A673 (cell line): Measurements from ENCODE around the gene NPRL2. TPM values are rescaled to one million over a fixed set of nuclear protein-coding genes. Genes with fewer than 3 reads are reported as not detected.

Source experiments
- BruUV-seq: library from RNA; stranded (reverse); fragments of 400-500 nt; replicated peaks from 2 replicates; lab custom pipeline; 2021; lab: Mats Ljungman, UMichigan
- CTCF ChIA-PET: fragments of 300-600 bp; sonication (Branson Sonifier 250); formaldehyde crosslinking; loops from one replicate; lab custom pipeline; 2022; ENCODE audit warnings: antibody characterized with exemption; lab: Charles Lee
- POLR2A ChIA-PET: fragments of 300-600 bp; sonication (Branson Sonifier 250); formaldehyde crosslinking; loops from one replicate; lab custom pipeline; 2022; ENCODE audit warnings: antibody characterized with exemption; ENCODE audit not compliant: low non-redundant PET; lab: Charles Lee
- DNase-seq: peaks from one replicate; pipeline ENCODE4 v3.0.0-alpha.2; 2015; ENCODE audit warnings: low spot score
- H3K27ac ChIP-seq: fragments of 200-600 bp; sonication (generic); 2 replicates; pipeline ENCODE4 v1.5.1; 2016; ENCODE audit warnings: mixed run types, low read depth, mild to moderate bottlenecking, mixed read lengths, antibody characterized with exemption, low read length; ENCODE audit not compliant: poor library complexity, severe bottlenecking
- H3K27me3 ChIP-seq: fragments of 200-600 bp; sonication (generic); replicated peaks from 2 replicates; pipeline ENCODE4 v1.6.1; 2017; ENCODE audit warnings: mixed run types, low read depth, mild to moderate bottlenecking, mixed read lengths, antibody characterized with exemption, low read length; ENCODE audit not compliant: insufficient read depth, poor library complexity
- H3K36me3 ChIP-seq: fragments of 200-600 bp; sonication (generic); 2 replicates; pipeline ENCODE4 v1.6.1; 2016; ENCODE audit warnings: mixed run types, mild to moderate bottlenecking, mixed read lengths, antibody characterized with exemption, low read length; ENCODE audit not compliant: insufficient read depth, poor library complexity, severe bottlenecking
- H3K4me1 ChIP-seq: fragments of 200-600 bp; sonication (generic); 2 replicates; pipeline ENCODE4 v1.6.1; 2017; ENCODE audit warnings: mixed run types, mild to moderate bottlenecking, mixed read lengths, antibody characterized with exemption, low read length; ENCODE audit not compliant: insufficient read depth, poor library complexity, severe bottlenecking
- H3K4me3 ChIP-seq: fragments of 200-600 bp; sonication (generic); 2 replicates; pipeline ENCODE4 v1.5.1; 2016; ENCODE audit warnings: low read depth, mixed run types, mild to moderate bottlenecking, mixed read lengths, low read length; ENCODE audit not compliant: poor library complexity, severe bottlenecking
- H3K9me3 ChIP-seq: fragments of 200-600 bp; sonication (generic); 2 replicates; pipeline ENCODE4 v1.6.1; 2016; ENCODE audit warnings: mixed run types, low read depth, mild to moderate bottlenecking, mixed read lengths, antibody characterized with exemption, low read length; ENCODE audit not compliant: poor library complexity, severe bottlenecking
- EZH2 ChIP-seq: fragments of 200-600 bp; sonication (generic); IDR thresholded peaks from 2 replicates; pipeline ENCODE4 v1.6.1; 2017; ENCODE audit warnings: borderline replicate concordance, low read depth, mild to moderate bottlenecking, mixed read lengths, antibody characterized with exemption, low read length; ENCODE audit not compliant: poor library complexity, severe bottlenecking
- intact Hi-C: fragments of 100-400 bp; cut with micrococcal nuclease; formaldehyde crosslinking; loops from one replicate; pipeline ENCODE4 v1.10.0; 2022; ENCODE audit not compliant: unreplicated experiment
- total RNA-seq: library from RNA; stranded (reverse); gene quantifications from 2 replicates; pipeline ENCODE4 v1.2.3, GENCODE V29; 2021
- TF ChIP-seq, protein P1 (sequence below): fragments of 300-800, 200-600 bp; sonication (generic); conservative IDR thresholded peaks from 2 replicates; pipeline ENCODE4 v1.5.1; 2017; ENCODE audit warnings: low read depth, mild to moderate bottlenecking, antibody characterized with exemption, low read length, moderate library complexity, mixed read lengths

Gene NPRL2
- total RNA-seq, 1 experiment from 2014 or later, result 16.0 TPM

DNA sequence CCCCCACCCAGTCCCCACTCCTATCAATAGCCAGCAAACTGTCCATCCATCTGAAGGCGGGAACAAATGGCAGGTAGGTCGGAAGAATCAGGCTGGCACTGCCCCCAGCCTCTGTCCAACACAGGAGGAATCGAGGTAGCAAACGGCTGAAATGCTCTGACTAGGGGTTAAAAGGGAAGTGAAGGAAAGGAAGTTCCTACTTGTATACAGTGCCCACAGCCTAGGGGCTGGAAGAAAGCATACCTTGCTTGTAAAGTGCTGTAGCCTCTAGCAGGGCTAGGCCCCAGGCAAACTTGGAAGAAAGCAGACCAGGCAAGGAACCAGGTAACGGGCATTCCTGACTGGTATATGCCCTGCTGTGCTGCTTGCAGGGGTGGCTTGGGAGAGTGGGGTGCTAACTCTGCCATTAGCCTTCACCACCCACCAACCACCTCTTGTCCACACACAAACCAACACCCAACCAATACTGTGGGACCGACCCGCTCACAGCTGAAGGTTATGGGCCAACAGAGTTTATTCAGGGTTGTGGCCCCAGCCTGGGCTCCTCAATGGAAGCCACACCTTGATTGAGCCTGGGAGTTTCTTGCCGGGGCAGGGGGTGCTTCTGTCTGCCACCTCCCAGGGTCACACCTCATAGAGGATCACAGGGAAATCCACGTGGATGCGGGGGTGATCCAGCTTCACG, 24.9 kb downstream of the NPRL2 start:
- no peak for DNase-seq
- H3K4me1 ChIP-seq, result peaks cover 3% of the 10 kb centered on the region
- ChIA-PET CTCF (no interaction called here), POLR2A (no interaction called here)
- no peaks in the 10 kb centered on the region for H3K9me3 ChIP-seq
- no peak overlapping the region for H3K27ac ChIP-seq
- H3K4me3 ChIP-seq, result no peak overlapping the region
- no peaks in the 10 kb centered on the region for H3K27me3 ChIP-seq
- TF ChIP-seq, protein P1, sequence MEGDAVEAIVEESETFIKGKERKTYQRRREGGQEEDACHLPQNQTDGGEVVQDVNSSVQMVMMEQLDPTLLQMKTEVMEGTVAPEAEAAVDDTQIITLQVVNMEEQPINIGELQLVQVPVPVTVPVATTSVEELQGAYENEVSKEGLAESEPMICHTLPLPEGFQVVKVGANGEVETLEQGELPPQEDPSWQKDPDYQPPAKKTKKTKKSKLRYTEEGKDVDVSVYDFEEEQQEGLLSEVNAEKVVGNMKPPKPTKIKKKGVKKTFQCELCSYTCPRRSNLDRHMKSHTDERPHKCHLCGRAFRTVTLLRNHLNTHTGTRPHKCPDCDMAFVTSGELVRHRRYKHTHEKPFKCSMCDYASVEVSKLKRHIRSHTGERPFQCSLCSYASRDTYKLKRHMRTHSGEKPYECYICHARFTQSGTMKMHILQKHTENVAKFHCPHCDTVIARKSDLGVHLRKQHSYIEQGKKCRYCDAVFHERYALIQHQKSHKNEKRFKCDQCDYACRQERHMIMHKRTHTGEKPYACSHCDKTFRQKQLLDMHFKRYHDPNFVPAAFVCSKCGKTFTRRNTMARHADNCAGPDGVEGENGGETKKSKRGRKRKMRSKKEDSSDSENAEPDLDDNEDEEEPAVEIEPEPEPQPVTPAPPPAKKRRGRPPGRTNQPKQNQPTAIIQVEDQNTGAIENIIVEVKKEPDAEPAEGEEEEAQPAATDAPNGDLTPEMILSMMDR, result no peak
- no peak for TF ChIP-seq EZH2
- BruUV-seq, result no TSS peak
- peaks cover 1% of the 10 kb centered on the region for H3K36me3 ChIP-seq
- intact Hi-C loops, result no loop called here

DNA sequence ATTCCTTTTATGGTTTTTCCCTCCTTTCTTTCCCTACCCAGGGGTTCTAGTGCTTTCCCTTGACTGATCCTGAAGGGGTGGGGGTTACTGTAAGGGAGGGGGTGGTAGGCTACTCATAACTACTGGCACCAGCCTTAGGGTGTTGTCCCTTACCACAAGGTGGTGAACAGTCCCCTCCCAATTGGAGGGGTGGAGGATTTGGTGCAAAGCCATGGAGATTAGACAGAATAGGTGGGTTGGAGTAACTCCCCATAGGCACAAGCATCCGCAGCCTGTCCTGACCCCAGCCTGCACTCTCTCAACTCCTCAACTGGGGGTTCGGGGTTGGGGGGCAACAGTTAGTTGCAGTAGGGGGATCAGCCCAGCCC, 25.5 kb downstream of the NPRL2 start:
- ChIA-PET CTCF (no interaction called here), POLR2A (no interaction called here)
- BruUV-seq, result no TSS peak
- TF ChIP-seq EZH2, result no peak
- TF ChIP-seq, protein P1, result no peak
- intact Hi-C loops, result no loop called here
- DNase-seq, result no peak
- Histone ChIP-seq H3K9me3 (no peaks in the 10 kb centered on the region), H3K36me3 (no peaks in the 10 kb centered on the region), H3K27ac (no peak overlapping the region), H3K4me1 (peaks cover 3% of the 10 kb centered on the region), H3K4me3 (no peak overlapping the region), H3K27me3 (no peaks in the 10 kb centered on the region)

DNA sequence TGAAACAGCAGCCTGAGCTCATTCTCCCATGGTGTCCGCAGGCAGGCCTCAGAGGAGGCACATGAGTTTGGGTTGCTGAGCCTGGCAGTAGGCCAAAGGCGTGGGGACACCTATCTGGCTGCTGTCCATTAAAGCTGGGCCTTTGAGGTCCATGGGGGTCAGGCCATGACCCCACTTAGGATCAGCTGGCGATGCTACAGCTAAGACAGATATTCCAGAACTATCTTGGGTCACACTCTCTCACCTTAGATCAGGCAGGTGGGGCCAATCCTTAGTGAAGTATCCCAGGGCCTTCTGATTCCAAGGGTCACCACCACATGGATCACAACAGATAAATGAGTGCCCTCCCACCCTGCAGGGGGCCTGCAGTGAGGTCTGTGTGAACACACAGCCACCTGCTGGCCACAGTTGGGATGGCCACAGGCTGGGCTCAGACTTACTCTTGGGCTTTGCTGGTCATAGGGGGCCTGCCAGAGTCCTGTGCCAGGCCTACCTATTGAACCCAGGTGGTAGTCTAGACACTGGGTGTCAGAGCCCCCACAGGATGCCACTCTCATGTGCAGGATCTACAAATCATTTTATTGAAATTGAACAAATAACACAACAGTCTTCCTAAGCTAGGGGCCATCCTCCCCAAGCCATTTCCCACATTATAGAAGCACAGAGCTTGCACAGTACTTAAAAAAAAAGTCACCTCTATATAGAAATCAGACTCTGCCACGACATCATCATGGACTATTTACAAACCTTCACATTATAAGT, 26.0 kb downstream of the NPRL2 start:
- BruUV-seq, result no TSS peak
- peak overlapping the region; percentile 30 for H3K27ac ChIP-seq
- CTCF ChIA-PET, result no interaction called here
- H3K4me1 ChIP-seq, result peaks cover 3% of the 10 kb centered on the region
- no peaks in the 10 kb centered on the region for H3K9me3 ChIP-seq
- intact Hi-C loops, result no loop called here
- TF ChIP-seq EZH2, result no peak
- TF ChIP-seq, protein P1, result peak; percentile 66
- peak; percentile 65 for DNase-seq
- POLR2A ChIA-PET, result no interaction called here
- H3K27me3 ChIP-seq, result no peaks in the 10 kb centered on the region
- no peak overlapping the region for H3K4me3 ChIP-seq
- H3K36me3 ChIP-seq, result no peaks in the 10 kb centered on the region
